K562 (cell line): ENCODE data around the gene PTPRE. TPM values are rescaled to one million over a fixed set of nuclear protein-coding genes. Genes with fewer than 3 reads are reported as not detected.

Source experiments
- ETV5 ChIP-seq: sonication (generic); formaldehyde crosslinking; IDR thresholded peaks from 2 replicates; pipeline ENCODE4 v1.4.0; 2020; ENCODE audit warnings: low read depth, mild to moderate bottlenecking, missing genetic modification reagents
- MITF ChIP-seq: IDR thresholded peaks from 2 replicates; pipeline ENCODE4 v1.6.1; 2014; ENCODE audit warnings: antibody characterized with exemption
- NCOA2 ChIP-seq, 2 experiments: fragments of 450-650 bp; IDR thresholded peaks; 2 replicates each; pipeline ENCODE4 v1.6.1; 2018; ENCODE audit warnings: mild to moderate bottlenecking in 2 of 2, moderate library complexity in 1 of 2; ENCODE audit not compliant: partially characterized antibody in 2 of 2
- PCBP1 ChIP-seq: fragments of 200-400 bp; formaldehyde crosslinking; IDR thresholded peaks from 2 replicates; pipeline ENCODE4 v1.6.1; 2018; ENCODE audit warnings: mild to moderate bottlenecking, low read depth, low read length; ENCODE audit not compliant: poor library complexity, severe bottlenecking
- RBM17 ChIP-seq: fragments of 200-400 bp; formaldehyde crosslinking; IDR thresholded peaks from 2 replicates; pipeline ENCODE4 v1.6.1; 2017; ENCODE audit warnings: low read depth, mild to moderate bottlenecking, low read length, borderline replicate concordance
- ZNF311 ChIP-seq: fragments of 250-450 bp; sonication (Bioruptor Pico); IDR thresholded peaks from 2 replicates; pipeline ENCODE4 v1.4.0; 2020; ENCODE audit warnings: mild to moderate bottlenecking, moderate library complexity
- ZNF699 ChIP-seq: fragments of 250-450 bp; sonication (Bioruptor Pico); IDR thresholded peaks from 2 replicates; pipeline ENCODE4 v1.8.0; 2021; ENCODE audit warnings: mild to moderate bottlenecking, moderate library complexity; ENCODE audit not compliant: insufficient replicate concordance
- ZNF785 ChIP-seq: fragments of 250-450 bp; sonication (Bioruptor Pico); IDR thresholded peaks from 2 replicates; pipeline ENCODE4 v1.4.0; 2020; ENCODE audit warnings: mild to moderate bottlenecking
- polyA plus RNA-seq, 8 experiments: library from polyadenylated mRNA; depleted of rRNA in 4 of 8; stranded (reverse) in 5 of 8; unstranded in 3 of 8; fragments of >200 nt; fragmentation: Nextera tagmentation in 2 of 8; fragmentation: Illumina TruSeq in 1 of 8; extraction: Ambion mirVana in 2 of 8; extraction: Trizol in 1 of 8; gene quantifications; 2 replicates each; pipeline versions ENCODE4 v1.2.1 to v1.2.3, GENCODE V29; 2011 to 2014; ENCODE audit warnings: inconsistent platforms in 1 of 8, missing spikeins in 1 of 8
- total RNA-seq, 7 experiments: library from RNA; depleted of rRNA in 6 of 7; stranded (reverse); fragments of >200 nt in 6 of 7; fragmentation: Illumina TruSeq in 2 of 7; extraction: Trizol in 2 of 7; gene quantifications; 2 replicates each; pipeline versions ENCODE4 v1.2.1 to v1.2.3, GENCODE V29; 2011 to 2021; ENCODE audit warnings: low replicate concordance in 1 of 7
- TF ChIP-seq, protein P1 (sequence below): sonication (generic); formaldehyde crosslinking; IDR thresholded peaks from 2 replicates; pipeline ENCODE4 v1.8.0; 2023; ENCODE audit warnings: mild to moderate bottlenecking, missing genetic modification reagents

Gene PTPRE
- total and polyA plus RNA-seq, 9 of the 15 experiments (the other 6 are each of a cell fraction or from before 2014, with no cell fraction given): 0.01 to 0.13 (median 0.04) TPM; not detected in 4

DNA sequence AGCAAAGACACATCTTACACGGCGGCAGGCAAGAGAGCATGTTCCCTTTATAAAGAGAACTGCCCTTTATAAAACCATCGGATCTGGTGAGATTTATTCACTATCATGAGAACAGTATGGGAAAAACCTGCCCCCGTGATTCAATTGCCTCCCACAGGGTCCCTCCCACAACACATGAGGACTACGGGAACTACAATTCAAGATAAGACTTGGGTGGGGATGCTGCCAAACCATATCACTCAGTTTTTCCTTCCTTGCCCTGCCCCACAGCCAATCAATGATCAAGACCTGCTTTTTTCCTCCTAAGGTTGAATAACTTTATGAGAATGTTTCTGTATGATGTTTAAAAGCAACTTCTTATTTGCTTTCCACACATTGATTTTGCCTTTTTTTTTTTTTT, 3.1 kb upstream of the PTPRE start (continued):
- TF ChIP-seq ZNF311 (CRISPR knock-in tag): no peak
- TF ChIP-seq MITF: no peak
- no peak for TF ChIP-seq PCBP1
- no peak for TF ChIP-seq ZNF699
- TF ChIP-seq NCOA2 (IDR thresholded peaks at IDR 0.05; ENCODE audit: partially characterized antibody in 2 of 2): no peak
- no peak for TF ChIP-seq ZNF785 (CRISPR knock-in tag)
- no peak for TF ChIP-seq RBM17
- no peak for TF ChIP-seq ETV5
- TF ChIP-seq, protein P1, sequence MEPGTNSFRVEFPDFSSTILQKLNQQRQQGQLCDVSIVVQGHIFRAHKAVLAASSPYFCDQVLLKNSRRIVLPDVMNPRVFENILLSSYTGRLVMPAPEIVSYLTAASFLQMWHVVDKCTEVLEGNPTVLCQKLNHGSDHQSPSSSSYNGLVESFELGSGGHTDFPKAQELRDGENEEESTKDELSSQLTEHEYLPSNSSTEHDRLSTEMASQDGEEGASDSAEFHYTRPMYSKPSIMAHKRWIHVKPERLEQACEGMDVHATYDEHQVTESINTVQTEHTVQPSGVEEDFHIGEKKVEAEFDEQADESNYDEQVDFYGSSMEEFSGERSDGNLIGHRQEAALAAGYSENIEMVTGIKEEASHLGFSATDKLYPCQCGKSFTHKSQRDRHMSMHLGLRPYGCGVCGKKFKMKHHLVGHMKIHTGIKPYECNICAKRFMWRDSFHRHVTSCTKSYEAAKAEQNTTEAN (CRISPR knock-in tag): no peak
